GM12892 (cell line): Measurements from ENCODE around the gene ZDHHC7.
A peak's percentile ranks its signal among the peaks of the same experiment; 100 is the strongest.

Experiments
- DNase-seq: peaks from one replicate; pipeline ENCODE4 v3.0.0; 2011; ENCODE audit not compliant: insufficient read length
- FAIRE-seq: peaks from 2 replicates; lab custom pipeline; 2011; peaks lifted over from hg19 to GRCh38; lab: Jason Lieb, UNC
- POLR2A ChIP-seq: IDR thresholded peaks from 2 replicates; pipeline ENCODE4 v1.6.1; 2011; ENCODE audit warnings: low read depth, low read length, control low read depth
- POLR2AphosphoS5 ChIP-seq: IDR thresholded peaks from 2 replicates; pipeline ENCODE4 v1.6.1; 2011; ENCODE audit warnings: low read depth, low read length, control low read depth
- TAF1 ChIP-seq: IDR thresholded peaks from 2 replicates; pipeline ENCODE4 v1.6.1; 2011; ENCODE audit warnings: low read depth, mild to moderate bottlenecking, control low read depth, low read length, borderline replicate concordance

The ZDHHC7 gene

GRCh38 chr16:85027958-85028684 is 16.8 kb upstream of the ZDHHC7 start:
- FAIRE-seq, result no peak
- no peak for DNase-seq
- TF ChIP-seq POLR2AphosphoS5 (no peak), POLR2A (no peak), TAF1 (no peak)

- FAIRE-seq, result peak; percentile 97
- TF ChIP-seq POLR2AphosphoS5 (peak; percentile 58; the same call in 1 of the 2 replicates), TAF1 (no peak), POLR2A (peak; percentile 72; the same call in 1 of the 2 replicates)
- DNase-seq, result peak; percentile 93
Observed at GRCh38 chr16:85027349-85027957, 16.1 kb upstream of the ZDHHC7 start, which contains the start of gene KIAA0513. TSS of gene KIAA0513 (plus strand) at chr16:85027795. CDS start at chr16:85067072, 39,277 bp downstream.

GRCh38 chr16:85026703-85027102 is 15.4 kb upstream of the ZDHHC7 start:
- FAIRE-seq (no peak), DNase-seq (no peak)
- TF ChIP-seq POLR2A, result no peak
- no peak for TF ChIP-seq TAF1
- TF ChIP-seq POLR2AphosphoS5, result no peak

GRCh38 chr16:85025781-85026653 is 14.7 kb upstream of the ZDHHC7 start:
- no peak for TF ChIP-seq TAF1
- no peak for TF ChIP-seq POLR2AphosphoS5
- no peak for TF ChIP-seq POLR2A
- no peak for DNase-seq
- no peak for FAIRE-seq

- no peak for TF ChIP-seq POLR2A
- no peak for TF ChIP-seq TAF1
- TF ChIP-seq POLR2AphosphoS5, result no peak
- no peak for DNase-seq
- no peak for FAIRE-seq
Observed at GRCh38 chr16:85019659-85020245, 8.4 kb upstream of the ZDHHC7 start.

- DNase-seq, result no peak
- FAIRE-seq, result no peak
- no peak for TF ChIP-seq TAF1
- no peak for TF ChIP-seq POLR2AphosphoS5
- TF ChIP-seq POLR2A, result no peak
Observed at GRCh38 chr16:85018529-85019236, 7.3 kb upstream of the ZDHHC7 start.

GRCh38 chr16:85017633-85018032 is 6.3 kb upstream of the ZDHHC7 start:
- DNase-seq, result no peak
- no peak for FAIRE-seq
- TF ChIP-seq TAF1 (no peak), POLR2AphosphoS5 (no peak), POLR2A (no peak)

- FAIRE-seq (peak; percentile 58), DNase-seq (no peak)
- no peak for TF ChIP-seq TAF1
- TF ChIP-seq POLR2AphosphoS5, result no peak
Observed at GRCh38 chr16:85017151-85017550, 5.8 kb upstream of the ZDHHC7 start.

GRCh38 chr16:85015481-85016187 is 4.3 kb upstream of the ZDHHC7 start:
- DNase-seq (no peak), FAIRE-seq (no peak)
- TF ChIP-seq TAF1, result no peak
- TF ChIP-seq POLR2A, result no peak
- TF ChIP-seq POLR2AphosphoS5, result no peak

GRCh38 chr16:85014311-85014710 is 3.0 kb upstream of the ZDHHC7 start:
- no peak for FAIRE-seq
- TF ChIP-seq TAF1, result no peak
- no peak for TF ChIP-seq POLR2AphosphoS5
- no peak for TF ChIP-seq POLR2A
- DNase-seq, result no peak
